Measurements from ENCODE around the gene SORCS2. TPM values are rescaled to one million over a fixed set of nuclear protein-coding genes. Genes with fewer than 3 reads are reported as not detected.

SORCS2 gene
- total RNA-seq, 1 donor from 2014 or later, result not detected

DNA sequence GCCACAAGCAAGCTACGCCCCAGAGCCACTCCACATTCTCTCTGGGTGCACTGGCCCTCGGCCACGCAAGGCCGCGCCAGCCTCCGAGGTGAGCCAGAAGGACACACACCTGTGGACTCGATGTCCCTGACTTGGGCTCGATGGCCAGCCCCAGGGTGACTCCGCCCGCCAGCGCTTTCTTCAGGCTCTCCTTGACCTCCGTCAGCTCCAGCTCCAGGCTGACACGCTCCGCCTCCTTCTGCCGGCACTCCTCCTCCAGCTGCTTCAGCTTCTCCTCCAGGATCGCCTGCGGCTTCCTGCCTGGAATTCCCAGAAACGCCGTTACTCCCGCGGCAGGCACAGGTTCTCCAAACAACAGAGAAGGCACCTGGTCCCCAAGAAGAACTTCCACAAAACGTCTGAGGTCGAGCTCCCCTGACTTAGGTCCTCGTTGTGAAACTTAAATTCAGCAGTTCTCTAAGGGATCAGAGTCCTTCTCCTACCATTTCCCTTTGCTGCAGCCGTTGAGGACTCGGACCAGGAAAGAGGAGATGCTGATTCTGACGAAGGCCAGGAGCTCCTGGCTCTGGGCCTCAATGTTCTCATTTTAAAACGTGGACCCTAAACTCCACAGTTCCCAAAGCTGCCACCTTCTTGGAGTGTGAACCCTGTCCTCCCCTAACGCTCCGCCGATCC is 580.5 kb downstream of the SORCS2 start:
- H3K27ac Mint-ChIP-seq, result no peak overlapping the region
- intact Hi-C loops (cut with micrococcal nuclease), result no loop called here
- peaks cover 12% of the 10 kb centered on the region for H3K36me3 Mint-ChIP-seq (ENCODE audit: low read depth)

DNA sequence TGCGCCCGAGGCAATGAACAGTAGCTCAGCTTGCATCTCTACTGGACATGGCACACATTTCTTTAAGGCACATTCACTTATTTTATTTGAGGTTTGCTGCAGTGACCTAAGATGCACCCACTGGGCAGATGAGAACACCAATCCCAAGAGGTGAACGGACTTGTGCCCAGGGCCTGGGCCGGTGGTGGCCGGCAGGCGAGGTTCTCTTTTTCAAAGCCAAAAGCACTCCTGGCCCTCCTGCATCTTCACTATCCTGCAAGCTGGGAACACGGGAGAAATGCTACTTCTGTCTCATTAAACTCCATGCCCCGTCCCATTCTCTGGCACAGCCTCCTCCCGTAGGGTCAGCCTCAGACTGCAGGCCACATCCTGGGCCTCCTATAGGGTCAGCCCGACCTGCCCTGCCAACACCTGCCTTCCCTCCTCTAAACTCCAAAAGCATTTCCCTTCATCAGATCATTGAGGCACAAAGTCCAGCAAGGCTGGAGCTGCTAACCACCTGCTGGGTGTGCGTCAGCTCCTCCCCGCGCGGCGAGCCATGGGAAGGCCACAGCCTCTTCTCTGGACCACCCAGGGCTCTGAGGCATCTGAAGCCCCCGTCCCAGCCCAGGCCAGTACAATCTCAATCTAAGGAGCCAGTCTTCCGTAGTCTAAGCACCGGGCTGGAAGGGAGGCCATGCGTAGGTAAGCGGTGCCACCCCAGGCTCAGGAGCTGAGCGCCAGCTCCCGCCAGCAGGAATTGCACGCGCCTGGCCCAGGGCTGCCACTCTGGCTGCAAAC is 581.3 kb downstream of the SORCS2 start:
- Mint-ChIP-seq H3K9me3 (no peaks in the 10 kb centered on the region), H3K4me3 (no peak overlapping the region), H3K27ac (no peak overlapping the region), H3K27me3 (ENCODE audit: insufficient read depth) (peaks cover 2% of the 10 kb centered on the region), H3K36me3 (ENCODE audit: low read depth) (peaks cover 16% of the 10 kb centered on the region), H3K4me1 (ENCODE audit: low read depth) (peaks cover 23% of the 10 kb centered on the region)
- DNase-seq (ENCODE audit: low spot score), result no peak
- intact Hi-C loops (cut with micrococcal nuclease), result no loop called here

More for the DNA sequence above, 580.5 kb downstream of the SORCS2 start:
- DNase-seq (ENCODE audit: low spot score), result no peak
- H3K4me3 Mint-ChIP-seq, result no peak overlapping the region
- peaks cover 2% of the 10 kb centered on the region for H3K27me3 Mint-ChIP-seq (ENCODE audit: insufficient read depth)
- no peaks in the 10 kb centered on the region for H3K9me3 Mint-ChIP-seq
- peaks cover 22% of the 10 kb centered on the region for H3K4me1 Mint-ChIP-seq (ENCODE audit: low read depth)

DNA sequence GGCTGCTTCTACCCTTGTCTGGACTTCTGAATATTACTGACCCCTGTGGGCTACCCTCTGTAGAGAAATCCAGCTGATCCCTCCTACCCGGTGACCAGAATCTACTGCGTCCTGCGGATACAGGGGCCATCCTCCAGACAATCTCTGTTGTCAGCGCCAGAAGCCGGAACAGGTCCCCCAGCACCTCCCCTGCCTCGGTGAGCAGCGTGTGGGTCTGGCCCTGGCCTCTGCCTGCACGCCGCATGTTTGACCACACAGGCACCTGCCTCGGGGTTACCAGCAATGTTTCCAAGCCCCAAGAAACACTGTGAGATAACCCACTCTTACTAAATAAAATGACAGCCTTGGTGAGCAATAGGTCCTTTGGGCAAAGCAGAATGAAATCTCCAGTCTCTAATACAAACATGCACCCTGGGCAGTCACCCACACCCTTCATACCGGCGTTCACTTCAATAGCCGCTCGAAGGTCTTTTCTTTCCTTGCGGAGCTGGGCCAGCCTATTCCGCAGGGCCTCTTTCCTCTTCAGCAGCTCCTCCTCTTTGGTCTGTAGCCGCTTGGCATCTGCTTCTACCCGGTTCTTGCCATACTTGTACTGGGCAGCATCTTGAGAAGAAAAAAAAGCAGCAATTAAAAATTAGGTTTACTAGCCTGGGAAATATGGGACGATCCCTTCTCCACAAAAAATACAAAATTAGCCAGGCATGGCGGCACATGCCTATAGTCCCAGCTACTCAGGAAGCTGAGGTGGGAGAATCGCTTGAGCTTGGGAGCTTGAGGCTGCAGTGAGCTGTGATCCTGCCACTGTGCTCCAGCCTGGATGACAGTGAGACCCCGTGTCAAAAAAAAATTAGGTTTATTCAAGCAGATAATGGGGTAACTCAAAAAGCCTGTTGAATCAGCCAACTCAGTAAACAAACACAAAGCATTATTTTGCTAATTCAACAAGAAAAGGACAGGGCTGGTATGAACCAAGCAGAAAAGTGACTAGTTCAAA is 582.3 kb downstream of the SORCS2 start:
- Mint-ChIP-seq H3K9me3 (no peaks in the 10 kb centered on the region), H3K27me3 (ENCODE audit: insufficient read depth) (peaks cover 2% of the 10 kb centered on the region), H3K4me3 (no peak overlapping the region), H3K27ac (no peak overlapping the region), H3K4me1 (ENCODE audit: low read depth) (peaks cover 34% of the 10 kb centered on the region), H3K36me3 (ENCODE audit: low read depth) (peaks cover 16% of the 10 kb centered on the region)
- intact Hi-C loops (cut with micrococcal nuclease), result no loop called here
- no peak for DNase-seq (ENCODE audit: low spot score)

DNA sequence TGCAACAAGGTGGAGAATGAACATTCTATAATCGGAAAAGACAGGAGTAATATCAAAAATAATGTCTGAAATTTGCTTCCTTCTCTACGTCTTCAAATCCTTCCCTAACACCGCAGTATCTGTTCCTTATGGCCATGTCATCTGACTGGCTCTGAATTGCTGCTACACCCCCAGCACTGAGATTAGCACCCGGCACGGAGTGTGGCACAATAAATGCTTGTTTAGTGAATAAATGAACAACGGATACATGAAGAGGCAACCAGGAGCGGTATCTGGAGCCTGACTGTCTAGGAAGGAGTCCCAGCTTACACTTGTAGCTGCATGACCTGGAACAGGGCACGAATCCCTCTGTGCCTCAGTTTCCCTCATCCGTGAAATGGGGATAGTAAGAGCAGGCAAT is 583.1 kb downstream of the SORCS2 start:
- intact Hi-C loops (cut with micrococcal nuclease), result no loop called here
- H3K36me3 Mint-ChIP-seq (ENCODE audit: low read depth), result peaks cover 16% of the 10 kb centered on the region
- no peak overlapping the region for H3K27ac Mint-ChIP-seq

DNA sequence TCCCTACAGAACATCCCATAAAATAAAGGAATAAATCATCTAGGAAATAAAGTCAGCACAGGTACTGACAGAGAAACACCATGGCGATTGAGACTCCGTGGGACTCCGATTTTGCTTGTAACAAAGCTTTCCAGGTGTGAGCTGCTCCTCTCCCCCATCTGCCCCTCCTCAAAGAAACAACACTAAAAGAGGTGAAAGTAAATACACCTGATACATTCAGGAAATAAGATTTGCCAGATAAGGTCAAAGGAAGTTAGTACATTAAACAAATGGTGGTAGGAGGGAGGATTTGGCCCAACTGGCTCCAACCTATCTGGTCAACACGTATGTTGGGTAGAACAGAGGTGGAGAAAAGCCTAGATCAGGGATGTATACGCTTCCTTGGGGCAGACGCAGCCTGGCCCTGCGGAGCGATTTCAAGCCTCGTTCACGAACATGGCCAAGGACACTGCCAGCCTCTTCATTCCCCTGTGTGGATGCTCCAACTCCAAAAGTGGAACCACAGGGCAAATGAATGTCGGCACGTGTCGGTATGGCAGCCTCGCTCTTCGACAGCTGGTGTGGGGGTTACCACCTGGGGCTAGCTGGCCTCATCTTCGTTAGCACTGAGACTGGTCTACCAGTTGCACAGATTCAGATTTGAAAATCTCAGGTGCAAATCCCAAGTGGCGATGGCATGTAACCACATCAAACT is 584.8 kb downstream of the SORCS2 start:
- peaks cover 19% of the 10 kb centered on the region for H3K36me3 Mint-ChIP-seq (ENCODE audit: low read depth)
- H3K4me3 Mint-ChIP-seq, result no peak overlapping the region
- no peak for DNase-seq (ENCODE audit: low spot score)
- no peaks in the 10 kb centered on the region for H3K27me3 Mint-ChIP-seq (ENCODE audit: insufficient read depth)
- intact Hi-C loops (cut with micrococcal nuclease), result no loop called here
- H3K4me1 Mint-ChIP-seq (ENCODE audit: low read depth), result peaks cover 33% of the 10 kb centered on the region
- H3K9me3 Mint-ChIP-seq, result no peaks in the 10 kb centered on the region
- H3K27ac Mint-ChIP-seq, result no peak overlapping the region

More for the DNA sequence above, 583.1 kb downstream of the SORCS2 start:
- H3K4me3 Mint-ChIP-seq, result no peak overlapping the region
- H3K27me3 Mint-ChIP-seq (ENCODE audit: insufficient read depth), result peaks cover 2% of the 10 kb centered on the region
- H3K9me3 Mint-ChIP-seq, result no peaks in the 10 kb centered on the region
- peaks cover 33% of the 10 kb centered on the region for H3K4me1 Mint-ChIP-seq (ENCODE audit: low read depth)
- DNase-seq (ENCODE audit: low spot score), result no peak

DNA sequence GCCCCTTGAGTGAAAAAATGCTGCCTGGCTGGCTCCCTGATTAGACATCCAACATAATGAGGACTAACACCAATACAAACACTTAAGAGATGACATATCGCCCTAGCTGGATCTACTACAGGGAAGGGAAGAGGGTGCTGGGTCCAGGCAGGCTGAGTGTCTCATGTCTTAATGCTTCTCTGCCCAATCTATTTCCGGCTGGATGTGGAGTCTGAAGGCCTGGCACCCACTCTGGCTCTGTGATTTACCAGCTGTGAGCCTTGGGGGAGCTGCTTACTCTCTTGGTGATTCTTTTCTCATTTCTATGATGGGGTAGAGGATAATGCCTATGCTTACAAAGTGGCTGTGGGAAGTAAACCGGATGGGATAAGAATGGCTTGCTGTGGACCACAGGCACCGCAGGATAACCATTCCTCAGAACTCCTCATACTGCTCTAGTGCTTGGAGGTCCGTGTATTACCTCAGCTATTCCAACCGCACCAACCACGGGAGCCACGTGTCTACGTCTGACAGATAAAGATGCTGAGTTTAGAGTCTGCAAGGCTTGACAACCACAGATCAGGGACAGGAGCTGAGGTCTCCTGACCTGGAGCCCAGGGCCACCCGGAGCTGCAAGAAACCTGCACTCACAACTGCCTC is 585.7 kb downstream of the SORCS2 start:
- H3K4me3 Mint-ChIP-seq, result no peak overlapping the region
- peaks cover 13% of the 10 kb centered on the region for H3K36me3 Mint-ChIP-seq (ENCODE audit: low read depth)
- no peaks in the 10 kb centered on the region for H3K9me3 Mint-ChIP-seq
- intact Hi-C loops (cut with micrococcal nuclease), result no loop called here
- no peak overlapping the region for H3K27ac Mint-ChIP-seq
- H3K27me3 Mint-ChIP-seq (ENCODE audit: insufficient read depth), result no peaks in the 10 kb centered on the region
- H3K4me1 Mint-ChIP-seq (ENCODE audit: low read depth), result peaks cover 33% of the 10 kb centered on the region
- DNase-seq (ENCODE audit: low spot score), result no peak

DNA sequence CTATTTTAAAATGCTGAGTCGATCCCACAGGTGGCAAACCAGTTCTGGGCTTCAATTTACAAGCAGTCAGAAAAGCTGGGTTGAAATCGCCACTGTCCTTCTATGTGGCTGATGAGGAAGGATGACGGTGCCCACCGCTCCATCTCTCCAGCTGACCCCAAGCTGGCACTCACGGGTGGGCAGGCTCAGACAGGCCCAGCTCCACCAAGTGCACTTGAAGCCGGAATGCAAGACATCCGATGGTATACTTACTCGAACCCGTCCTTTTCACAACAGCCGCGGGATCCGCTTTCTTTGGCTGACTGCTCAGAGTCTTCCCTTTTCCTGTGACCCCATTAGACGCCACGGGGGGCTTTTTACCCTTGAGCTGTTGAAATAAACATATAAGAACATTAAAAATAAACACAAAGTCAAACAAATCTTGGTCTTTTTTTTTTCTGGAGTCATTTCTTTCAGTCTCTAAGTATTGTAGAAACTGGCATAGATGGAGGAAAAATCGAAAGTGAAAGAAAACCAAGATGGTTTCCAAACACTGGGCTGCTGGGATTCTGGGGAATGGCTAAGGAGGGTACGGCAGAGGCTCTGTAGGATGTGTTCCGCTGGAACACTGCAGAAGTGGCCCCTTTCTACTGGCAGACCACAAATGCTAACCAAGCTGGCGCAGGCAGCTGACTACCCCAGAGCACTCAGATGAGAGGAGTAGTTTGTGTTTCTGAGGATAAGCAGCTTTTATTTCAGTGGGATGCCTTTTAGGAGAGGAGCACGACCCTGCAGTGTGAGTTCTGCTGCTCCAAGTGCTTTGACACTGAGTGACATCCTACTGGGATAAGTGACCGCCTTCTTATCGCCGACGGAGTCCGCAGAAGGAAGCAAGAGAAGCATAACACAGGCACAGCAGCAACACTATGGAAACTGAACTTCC is 586.4 kb downstream of the SORCS2 start:
- Mint-ChIP-seq H3K27me3 (ENCODE audit: insufficient read depth) (no peaks in the 10 kb centered on the region), H3K27ac (no peak overlapping the region)
- intact Hi-C loops (cut with micrococcal nuclease), result no loop called here

DNA sequence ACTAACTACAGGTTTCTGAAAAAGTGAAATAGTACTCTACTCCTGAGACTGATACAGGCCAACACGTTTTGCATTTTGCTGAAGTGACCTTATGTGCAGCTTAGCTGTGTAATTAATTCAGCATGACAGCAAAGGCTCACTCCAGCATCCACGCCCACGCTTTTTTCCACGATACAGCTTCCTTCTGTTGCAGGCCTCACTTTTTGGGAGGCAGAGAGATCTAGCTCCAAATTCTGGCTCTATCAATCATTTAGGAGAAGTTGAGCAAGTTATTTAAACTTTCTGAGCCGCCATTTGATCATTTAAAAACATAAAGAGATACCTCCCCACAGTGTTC is 587.1 kb downstream of the SORCS2 start:
- no peak overlapping the region for H3K27ac Mint-ChIP-seq
- DNase-seq (ENCODE audit: low spot score), result no peak
- H3K27me3 Mint-ChIP-seq (ENCODE audit: insufficient read depth), result no peaks in the 10 kb centered on the region
- H3K4me1 Mint-ChIP-seq (ENCODE audit: low read depth), result peaks cover 41% of the 10 kb centered on the region
- no peak overlapping the region for H3K4me3 Mint-ChIP-seq
- H3K36me3 Mint-ChIP-seq (ENCODE audit: low read depth), result peaks cover 15% of the 10 kb centered on the region
- H3K9me3 Mint-ChIP-seq, result no peaks in the 10 kb centered on the region
- intact Hi-C loops (cut with micrococcal nuclease), result no loop called here

More for the DNA sequence above, 586.4 kb downstream of the SORCS2 start:
- Mint-ChIP-seq H3K4me1 (ENCODE audit: low read depth) (peaks cover 40% of the 10 kb centered on the region), H3K9me3 (no peaks in the 10 kb centered on the region), H3K36me3 (ENCODE audit: low read depth) (peaks cover 15% of the 10 kb centered on the region), H3K4me3 (no peak overlapping the region)
- DNase-seq (ENCODE audit: low spot score), result no peak

DNA sequence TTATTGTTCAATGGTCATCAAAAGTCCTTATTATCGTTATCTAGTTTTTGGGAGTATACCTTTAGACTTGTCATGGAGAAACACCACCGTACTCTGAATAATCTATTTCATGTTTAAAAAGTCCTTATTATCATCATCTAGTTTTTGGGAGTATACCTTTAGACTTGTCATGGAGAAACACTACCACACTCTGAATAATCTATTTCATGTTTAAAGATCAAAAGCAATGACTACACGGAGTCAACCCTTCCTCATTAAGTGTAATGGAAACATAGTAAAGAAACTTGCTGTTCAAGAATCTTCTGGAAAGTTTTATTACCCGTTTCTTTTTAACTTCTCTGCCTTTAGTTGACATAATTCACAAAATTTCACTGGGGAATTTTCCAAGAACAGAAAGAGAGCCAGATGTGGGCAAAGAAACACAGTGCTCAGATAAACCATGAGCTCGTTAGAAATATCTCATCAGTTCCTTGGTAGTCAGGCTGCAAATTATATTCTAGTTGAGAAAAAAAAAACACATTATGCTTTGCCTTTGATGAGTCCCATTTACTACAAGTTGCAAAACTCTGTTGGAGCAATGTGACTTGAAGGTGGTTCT is 588.5 kb downstream of the SORCS2 start:
- peaks cover 15% of the 10 kb centered on the region for H3K36me3 Mint-ChIP-seq (ENCODE audit: low read depth)
- intact Hi-C loops (cut with micrococcal nuclease), result loop anchor here (2.0 kb wide), 1 partner anchor 22 kb away; no protein-coding TSS in a partner anchor
- H3K9me3 Mint-ChIP-seq, result no peaks in the 10 kb centered on the region
- DNase-seq (ENCODE audit: low spot score), result no peak
- peaks cover 51% of the 10 kb centered on the region for H3K4me1 Mint-ChIP-seq (ENCODE audit: low read depth)
- H3K27me3 Mint-ChIP-seq (ENCODE audit: insufficient read depth), result no peaks in the 10 kb centered on the region
- peak overlapping the region; percentile 12 for H3K4me3 Mint-ChIP-seq
- H3K27ac Mint-ChIP-seq, result peak overlapping the region; percentile 78

DNA sequence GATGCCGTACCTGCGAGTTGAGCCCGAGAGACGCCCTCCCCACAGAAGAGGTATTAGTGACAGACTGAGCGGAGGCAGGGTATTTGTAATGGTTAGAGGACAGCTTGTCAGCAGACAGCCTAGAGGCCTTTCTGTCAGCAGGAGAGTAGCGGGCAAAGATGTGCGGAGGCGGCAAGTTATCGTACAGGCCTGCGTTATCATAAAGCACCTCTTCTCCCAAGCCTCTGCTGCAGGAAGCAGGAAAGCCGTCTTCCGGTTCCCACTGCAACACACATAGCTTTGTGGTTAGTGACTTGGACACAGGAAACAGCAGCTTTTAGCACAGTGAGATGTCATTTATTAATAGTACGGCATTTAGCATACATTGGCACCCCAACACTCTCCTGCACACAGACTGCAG is 589.0 kb downstream of the SORCS2 start:
- H3K27ac Mint-ChIP-seq, result peak overlapping the region; percentile 78
- peaks cover 15% of the 10 kb centered on the region for H3K36me3 Mint-ChIP-seq (ENCODE audit: low read depth)
- no peak for DNase-seq (ENCODE audit: low spot score)
- peak overlapping the region; percentile 12 for H3K4me3 Mint-ChIP-seq
- H3K9me3 Mint-ChIP-seq, result no peaks in the 10 kb centered on the region
- intact Hi-C loops (cut with micrococcal nuclease), result loop anchor here (2.0 kb wide), 1 partner anchor 23 kb away; no protein-coding TSS in a partner anchor
- H3K4me1 Mint-ChIP-seq (ENCODE audit: low read depth), result peaks cover 55% of the 10 kb centered on the region
- no peaks in the 10 kb centered on the region for H3K27me3 Mint-ChIP-seq (ENCODE audit: insufficient read depth)

DNA sequence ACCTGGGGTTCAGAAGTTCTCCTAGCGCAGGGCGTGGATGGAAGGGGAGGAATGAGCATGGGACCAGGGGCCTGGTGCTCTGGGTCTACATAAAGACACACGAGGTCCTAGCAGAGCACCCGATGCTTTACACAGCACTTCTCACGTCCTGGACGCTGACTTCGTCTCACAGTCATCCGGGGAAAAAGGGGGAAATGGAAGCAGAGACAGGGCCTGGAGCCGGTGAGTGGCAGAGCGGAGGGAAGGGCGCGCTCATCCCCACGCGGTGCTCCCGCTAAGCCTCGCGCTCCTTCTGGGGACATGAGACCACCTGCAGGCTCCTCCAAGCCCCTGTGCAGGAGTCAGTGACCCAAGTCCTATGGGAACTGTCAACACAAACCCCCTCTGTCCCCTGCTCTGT is 589.7 kb downstream of the SORCS2 start:
- H3K27ac Mint-ChIP-seq, result no peak overlapping the region
- peaks cover 15% of the 10 kb centered on the region for H3K36me3 Mint-ChIP-seq (ENCODE audit: low read depth)
- no peak overlapping the region for H3K4me3 Mint-ChIP-seq
- peaks cover 55% of the 10 kb centered on the region for H3K4me1 Mint-ChIP-seq (ENCODE audit: low read depth)
- intact Hi-C loops (cut with micrococcal nuclease), result loop anchor here (2.0 kb wide), 1 partner anchor 23 kb away; no protein-coding TSS in a partner anchor
- no peaks in the 10 kb centered on the region for H3K27me3 Mint-ChIP-seq (ENCODE audit: insufficient read depth)
- no peak for DNase-seq (ENCODE audit: low spot score)
- no peaks in the 10 kb centered on the region for H3K9me3 Mint-ChIP-seq

All from activated T-helper 1 cell treated with anti-CD3 and anti-CD28 coated beads, Interleukin-12 subunit alpha, Interleukin-12 subunit beta, Interleukin-2, Interleukin-4 antibody, amounts not matched to agents 30 ng/mL and 10 ng/mL and 1 ng/mL, durations not matched to agents 14 hours and 24 hours and 36 hours (primary cell).